Measurements from ENCODE around the gene SLC23A3. TPM values are rescaled to one million over a fixed set of nuclear protein-coding genes. Genes with fewer than 3 reads are reported as not detected.

The SLC23A3 gene
- total and polyA plus RNA-seq, 10 of the 15 experiments (the other 5 are each of a cell fraction or from before 2014, with no cell fraction given), result 0.07 to 1.0 (median 0.40) TPM; not detected in 1

DNA sequence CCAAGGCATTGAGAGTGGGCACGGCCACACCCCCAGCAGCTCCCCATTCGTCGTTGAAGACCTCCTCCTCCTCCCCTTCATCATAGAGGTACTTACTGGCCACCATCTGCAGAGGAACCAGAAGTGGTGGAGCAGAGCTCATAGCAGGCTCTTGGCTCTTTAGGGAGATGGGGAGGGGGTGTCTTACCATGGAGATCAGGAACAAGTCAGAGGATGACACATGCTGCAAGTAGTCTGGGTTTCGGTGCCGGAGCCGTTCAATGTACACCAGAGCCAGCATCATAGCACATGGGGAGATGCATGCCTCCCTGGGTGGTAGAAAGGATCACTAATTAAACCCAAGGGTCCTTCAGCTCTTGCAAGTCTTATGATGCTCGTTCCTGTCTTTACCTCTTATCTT, 5.0 kb upstream of the SLC23A3 start:
- ChIA-PET RAD21 (ENCODE audit: unreplicated experiment) (interaction anchor here (1.0 to 3.7 kb wide), 5 partner anchors 32 to 126 kb away, joined by 3 to 25 read pairs (median 21); partner anchors contain the start of gene ZFAND2B), CTCF (interaction anchor here (0.8 to 5.6 kb wide), 13 partner anchors 8 to 123 kb away, joined by 3 to 52 read pairs (median 5); partner anchors contain the start of genes DNAJB2, GLB1L, NHEJ1 and STK16), POLR2A (interaction anchor here (1.2 to 5.0 kb wide), 5 partner anchors 32 to 105 kb away, joined by 4 to 47 read pairs (median 21); partner anchors contain the start of genes ABCB6, ANKZF1, ATG9A and DNAJB2), SMC1A (ENCODE audit: uncharacterized antibody, unreplicated experiment) (interaction anchor here (1.3 to 2.4 kb wide), 4 partner anchors 32 to 120 kb away, joined by 3 to 14 read pairs (median 6); partner anchors contain the start of genes DNAJB2, GLB1L, STK16 and ZFAND2B)
- no TSS peak for BruUV-seq (replicated peaks)
- DNase-seq (ENCODE audit: low read depth, low spot score), result no peak
- Histone ChIP-seq H2AFZ (ENCODE audit: control insufficient read depth, low read depth, low read length) (no peak overlapping the region), H3K9me3 (replicated peaks; ENCODE audit: control insufficient read depth, insufficient read depth, low read length) (no peaks in the 10 kb centered on the region), H3K27me3 (replicated peaks in 1 of 2; ENCODE audit: control insufficient read depth in 2 of 2, insufficient read depth in 2 of 2, low read length in 1 of 2) (no peaks in the 10 kb centered on the region), H3K36me3 (ENCODE audit: control insufficient read depth in 2 of 2, insufficient read depth in 2 of 2, low read length in 1 of 2) (peaks cover 4 to 9% of the 10 kb centered on the region in 2 experiments), H3K27ac (ENCODE audit: control insufficient read depth, insufficient read depth) (no peak overlapping the region), H3K79me2 (ENCODE audit: control insufficient read depth, insufficient read depth, low read length) (peaks cover 32% of the 10 kb centered on the region), H3K9ac (ENCODE audit: control insufficient read depth, insufficient read depth, low read length) (no peak overlapping the region), H3K4me1 (ENCODE audit: control insufficient read depth, insufficient read depth, low read length) (peaks cover 10% of the 10 kb centered on the region), H4K20me1 (ENCODE audit: control insufficient read depth, insufficient read depth) (no peaks in the 10 kb centered on the region), H3K4me2 (ENCODE audit: control insufficient read depth, insufficient read depth) (no peak overlapping the region), H3K4me3 (no peak overlapping the region)
- in situ Hi-C loops (cut with MboI), result loop anchor here (5.0 kb wide), 1 partner anchor 32 kb away; the partner anchor contains the start of gene ZFAND2B
- no peak for ATAC-seq
- no peak for TF ChIP-seq NFYA (IDR thresholded peaks at IDR 0.05; ENCODE audit: borderline replicate concordance, low read depth, low read length)
- no peak for TF ChIP-seq SMAD5 (IDR thresholded peaks at IDR 0.05; ENCODE audit: low read depth)
- TF ChIP-seq, protein P1, sequence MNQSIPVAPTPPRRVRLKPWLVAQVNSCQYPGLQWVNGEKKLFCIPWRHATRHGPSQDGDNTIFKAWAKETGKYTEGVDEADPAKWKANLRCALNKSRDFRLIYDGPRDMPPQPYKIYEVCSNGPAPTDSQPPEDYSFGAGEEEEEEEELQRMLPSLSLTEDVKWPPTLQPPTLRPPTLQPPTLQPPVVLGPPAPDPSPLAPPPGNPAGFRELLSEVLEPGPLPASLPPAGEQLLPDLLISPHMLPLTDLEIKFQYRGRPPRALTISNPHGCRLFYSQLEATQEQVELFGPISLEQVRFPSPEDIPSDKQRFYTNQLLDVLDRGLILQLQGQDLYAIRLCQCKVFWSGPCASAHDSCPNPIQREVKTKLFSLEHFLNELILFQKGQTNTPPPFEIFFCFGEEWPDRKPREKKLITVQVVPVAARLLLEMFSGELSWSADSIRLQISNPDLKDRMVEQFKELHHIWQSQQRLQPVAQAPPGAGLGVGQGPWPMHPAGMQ (IDR thresholded peaks at IDR 0.05; ENCODE audit: borderline replicate concordance), result no peak
- no peak for TF ChIP-seq CHD2 (IDR thresholded peaks at IDR 0.05; ENCODE audit: borderline replicate concordance, low read depth, low read length)
- TF ChIP-seq CBX5 (IDR thresholded peaks at IDR 0.05; ENCODE audit: low read depth), result no peak
- TF ChIP-seq, protein P2, sequence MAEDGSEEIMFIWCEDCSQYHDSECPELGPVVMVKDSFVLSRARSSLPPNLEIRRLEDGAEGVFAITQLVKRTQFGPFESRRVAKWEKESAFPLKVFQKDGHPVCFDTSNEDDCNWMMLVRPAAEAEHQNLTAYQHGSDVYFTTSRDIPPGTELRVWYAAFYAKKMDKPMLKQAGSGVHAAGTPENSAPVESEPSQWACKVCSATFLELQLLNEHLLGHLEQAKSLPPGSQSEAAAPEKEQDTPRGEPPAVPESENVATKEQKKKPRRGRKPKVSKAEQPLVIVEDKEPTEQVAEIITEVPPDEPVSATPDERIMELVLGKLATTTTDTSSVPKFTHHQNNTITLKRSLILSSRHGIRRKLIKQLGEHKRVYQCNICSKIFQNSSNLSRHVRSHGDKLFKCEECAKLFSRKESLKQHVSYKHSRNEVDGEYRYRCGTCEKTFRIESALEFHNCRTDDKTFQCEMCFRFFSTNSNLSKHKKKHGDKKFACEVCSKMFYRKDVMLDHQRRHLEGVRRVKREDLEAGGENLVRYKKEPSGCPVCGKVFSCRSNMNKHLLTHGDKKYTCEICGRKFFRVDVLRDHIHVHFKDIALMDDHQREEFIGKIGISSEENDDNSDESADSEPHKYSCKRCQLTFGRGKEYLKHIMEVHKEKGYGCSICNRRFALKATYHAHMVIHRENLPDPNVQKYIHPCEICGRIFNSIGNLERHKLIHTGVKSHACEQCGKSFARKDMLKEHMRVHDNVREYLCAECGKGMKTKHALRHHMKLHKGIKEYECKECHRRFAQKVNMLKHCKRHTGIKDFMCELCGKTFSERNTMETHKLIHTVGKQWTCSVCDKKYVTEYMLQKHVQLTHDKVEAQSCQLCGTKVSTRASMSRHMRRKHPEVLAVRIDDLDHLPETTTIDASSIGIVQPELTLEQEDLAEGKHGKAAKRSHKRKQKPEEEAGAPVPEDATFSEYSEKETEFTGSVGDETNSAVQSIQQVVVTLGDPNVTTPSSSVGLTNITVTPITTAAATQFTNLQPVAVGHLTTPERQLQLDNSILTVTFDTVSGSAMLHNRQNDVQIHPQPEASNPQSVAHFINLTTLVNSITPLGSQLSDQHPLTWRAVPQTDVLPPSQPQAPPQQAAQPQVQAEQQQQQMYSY (CRISPR knock-in tag; IDR thresholded peaks at IDR 0.05), result no peak
- no peak for TF ChIP-seq EED (IDR thresholded peaks at IDR 0.05; ENCODE audit: low read depth)
- FAIRE-seq, result no peak
- intact Hi-C loops (cut with micrococcal nuclease; ENCODE audit: unreplicated experiment), result loop anchor here (5.0 kb wide), 3 partner anchors 102 to 212 kb away; partner anchors contain the start of genes DNAJB2 and DNPEP
- WGBS (ENCODE audit: insufficient coverage, insufficient replicate concordance, low lambda C conversion rate, missing lambda C conversion rate), result 96% methylated on average over 7 of the region's 7 CpGs
